Measurements from ENCODE around the gene FGD6.

GRCh38 chr12:95124106-95124505, 93.2 kb downstream of the FGD6 start:
- no peak for TF ChIP-seq CTCF (IDR thresholded peaks at IDR 0.05; ENCODE audit: insufficient read depth, low read length, poor library complexity, severe bottlenecking)
- TF ChIP-seq EZH2phosphoT487 (conservative IDR thresholded peaks at IDR 0.05; ENCODE audit: low read length): no peak

All from SU-DHL-6 (cell line).